Measurements from ENCODE around the gene PLCG2.

The PLCG2 gene

GRCh38 chr16:81817789-81818567 lies 38.9 kb downstream of the PLCG2 start:
- no peak for DNase-seq

GRCh38 chr16:81818568-81818896 lies 39.4 kb downstream of the PLCG2 start:
- no peak for DNase-seq

- DNase-seq = no peak
Measured at GRCh38 chr16:81818905-81819304, 39.8 kb downstream of the PLCG2 start.

GRCh38 chr16:81821436-81822128 lies 42.5 kb downstream of the PLCG2 start:
- no peak for DNase-seq

- no peak for DNase-seq
Measured at GRCh38 chr16:81823111-81823510, 44.0 kb downstream of the PLCG2 start.

- no peak for DNase-seq
Measured at GRCh38 chr16:81823734-81824133, 44.6 kb downstream of the PLCG2 start.

GRCh38 chr16:81826523-81826922 lies 47.4 kb downstream of the PLCG2 start:
- DNase-seq = no peak

GRCh38 chr16:81830845-81831540 lies 51.9 kb downstream of the PLCG2 start:
- no peak for DNase-seq

- DNase-seq = no peak
Measured at GRCh38 chr16:81831722-81832126, 52.6 kb downstream of the PLCG2 start.

GRCh38 chr16:81832801-81833547 lies 53.9 kb downstream of the PLCG2 start:
- DNase-seq = no peak

- DNase-seq = no peak
Measured at GRCh38 chr16:81833751-81834150, 54.7 kb downstream of the PLCG2 start.

GRCh38 chr16:81834868-81835267 lies 55.8 kb downstream of the PLCG2 start:
- DNase-seq = no peak

GRCh38 chr16:81836279-81837054 lies 57.4 kb downstream of the PLCG2 start:
- no peak for DNase-seq

GRCh38 chr16:81837312-81837751 lies 58.2 kb downstream of the PLCG2 start:
- no peak for DNase-seq

- no peak for DNase-seq
Measured at GRCh38 chr16:81838794-81839193, 59.7 kb downstream of the PLCG2 start.

- DNase-seq = no peak
Measured at GRCh38 chr16:81841722-81842121, 62.6 kb downstream of the PLCG2 start.

- no peak for DNase-seq
Measured at GRCh38 chr16:81842564-81843242, 63.6 kb downstream of the PLCG2 start.

GRCh38 chr16:81843243-81843582 lies 64.1 kb downstream of the PLCG2 start:
- DNase-seq = no peak

GRCh38 chr16:81843683-81844082 lies 64.6 kb downstream of the PLCG2 start:
- no peak for DNase-seq

- DNase-seq = no peak
Measured at GRCh38 chr16:81846105-81846504, 67.0 kb downstream of the PLCG2 start.

GRCh38 chr16:81848306-81848853 lies 69.3 kb downstream of the PLCG2 start:
- DNase-seq = no peak

All from NCI-H2029 treated with DMSO at 0.1 percent for 48 hours (cell line).